Ovary (tissue), 1 donor: Measurements from ENCODE around the gene CCDC40.

Experiments
- EP300 ChIP-seq: sonication (generic); formaldehyde crosslinking; IDR thresholded peaks from one replicate; pipeline ENCODE4 v1.6.1; 2017; ENCODE audit warnings: antibody characterized with exemption
- POLR2A ChIP-seq: fragments of 450-650 bp; IDR thresholded peaks from one replicate; pipeline ENCODE4 v1.6.1; 2017; ENCODE audit warnings: antibody characterized with exemption, mild to moderate bottlenecking, moderate library complexity

DNA sequence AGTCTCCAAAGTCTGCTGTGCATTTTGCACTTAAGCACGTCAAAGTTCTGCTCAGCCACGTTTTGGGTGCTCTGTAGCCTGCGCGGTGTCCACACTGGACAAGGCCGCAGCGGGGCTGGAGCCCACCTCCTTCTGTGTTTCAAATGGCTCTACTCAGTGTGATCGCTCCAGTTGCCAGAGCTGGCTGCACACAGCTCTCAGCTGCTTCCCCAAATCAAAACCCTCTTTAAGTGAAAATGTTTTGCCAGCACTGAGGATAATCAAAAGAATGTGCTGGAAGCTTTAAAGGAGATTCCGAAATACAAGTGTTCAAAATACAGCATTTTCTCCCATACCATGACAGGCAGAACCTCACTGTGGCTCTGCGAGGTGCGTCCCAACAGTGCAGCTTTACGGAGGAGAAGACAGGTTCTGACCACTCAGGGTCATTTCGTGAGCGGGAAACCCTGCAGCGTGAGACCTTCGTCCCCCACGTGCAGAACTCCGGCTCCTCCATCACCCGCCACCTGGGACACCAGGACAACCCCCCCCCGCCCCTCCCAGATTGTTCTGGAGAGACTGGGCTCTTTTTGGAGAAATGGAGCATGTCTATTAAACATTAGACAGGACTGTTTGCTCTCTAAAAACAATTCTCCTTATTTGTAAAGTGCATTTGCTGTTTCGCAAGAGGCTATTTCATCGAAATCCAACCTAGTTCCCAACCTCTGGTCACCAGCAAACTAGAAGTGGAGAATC is 17.4 kb upstream of the CCDC40 start:
- TF ChIP-seq EP300 (no peak), POLR2A (no peak)
